GM12878 (cell line): Measurements from ENCODE around the gene RPS4Y2. TPM values are rescaled to one million over a fixed set of nuclear protein-coding genes. Genes with fewer than 3 reads are reported as not detected.

Source experiments
- ATAC-seq: fragments of 200-7000 bp; cut with Tn5 transposase; 3 replicates; pipeline ENCODE4 v1.9.1; 2020; ENCODE audit warnings: mild to moderate bottlenecking, moderate library complexity
- BruUV-seq: library from RNA; stranded (reverse); fragments of 400-500 nt; replicated peaks from 2 replicates; lab custom pipeline; 2021; lab: Mats Ljungman, UMichigan
- CTCF ChIA-PET: fragments of 300-600 bp; sonication (Branson Sonifier 250); formaldehyde crosslinking; extraction: SDS; loops from one replicate; lab custom pipeline; 2021; ENCODE audit warnings: inconsistent platforms; lab: Yijun Ruan, JAX
- POLR2A ChIA-PET: fragments of 350-600 bp; formaldehyde crosslinking; extraction: SDS; loops from one replicate; lab custom pipeline; 2021; ENCODE audit warnings: inconsistent platforms; lab: Charles Lee
- RAD21 ChIA-PET: fragments of 300-600 bp; sonication (Branson Sonifier 250); formaldehyde crosslinking; loops from one replicate; lab custom pipeline; 2023; ENCODE audit warnings: antibody characterized with exemption; ENCODE audit not compliant: unreplicated experiment; lab: Charles Lee
- SMC1A ChIA-PET: fragments of 300-600 bp; sonication (Branson Sonifier 250); formaldehyde crosslinking; loops from one replicate; lab custom pipeline; 2023; ENCODE audit not compliant: unreplicated experiment, uncharacterized antibody; lab: Charles Lee
- DNase-seq: peaks from one replicate; pipeline ENCODE4 v3.0.0-alpha.2; 2011; ENCODE audit warnings: low read depth, low spot score
- FAIRE-seq: peaks from 3 replicates; lab custom pipeline; 2011; peaks lifted over from hg19 to GRCh38; lab: Jason Lieb, UNC
- H2AFZ ChIP-seq: 2 replicates; pipeline ENCODE4 v1.6.0; 2011; ENCODE audit warnings: low read depth, low read length, control low read depth; ENCODE audit not compliant: control insufficient read depth
- H3K27ac ChIP-seq: 2 replicates; pipeline ENCODE4 v1.5.1; 2011; ENCODE audit warnings: control low read depth; ENCODE audit not compliant: control insufficient read depth, insufficient read depth
- H3K27me3 ChIP-seq, 2 experiments: replicated peaks in 1 of 2; 2 replicates each; pipeline versions ENCODE4 v1.6.0 to v1.6.1; 2011; ENCODE audit warnings: low read length in 1 of 2; ENCODE audit not compliant: control insufficient read depth in 2 of 2, insufficient read depth in 2 of 2
- H3K36me3 ChIP-seq, 2 experiments: 2 replicates each; pipeline ENCODE4 v1.5.1; 2011; ENCODE audit warnings: low read length in 1 of 2; ENCODE audit not compliant: control insufficient read depth in 2 of 2, insufficient read depth in 2 of 2
- H3K4me1 ChIP-seq: 2 replicates; pipeline ENCODE4 v1.6.1; 2011; ENCODE audit warnings: mild to moderate bottlenecking, low read length, moderate library complexity, mixed read lengths; ENCODE audit not compliant: control insufficient read depth, insufficient read depth
- H3K4me2 ChIP-seq: 2 replicates; pipeline ENCODE4 v1.6.0; 2011; ENCODE audit warnings: control low read depth; ENCODE audit not compliant: control insufficient read depth, insufficient read depth
- H3K4me3 ChIP-seq: fragments of 200-600 bp; sonication (generic); 2 replicates; pipeline ENCODE4 v1.5.1; 2016
- H3K79me2 ChIP-seq: 2 replicates; pipeline ENCODE4 v1.6.0; 2011; ENCODE audit warnings: low read length; ENCODE audit not compliant: control insufficient read depth, insufficient read depth
- H3K9ac ChIP-seq: 2 replicates; pipeline ENCODE4 v1.8.0; 2011; ENCODE audit warnings: low read length, control low read depth, mixed read lengths; ENCODE audit not compliant: control insufficient read depth, insufficient read depth
- H3K9me3 ChIP-seq: replicated peaks from 3 replicates; pipeline ENCODE4 v1.5.1; 2011; ENCODE audit warnings: mild to moderate bottlenecking, low read length; ENCODE audit not compliant: control insufficient read depth, insufficient read depth
- H4K20me1 ChIP-seq: 2 replicates; pipeline ENCODE4 v1.6.0; 2011; ENCODE audit not compliant: control insufficient read depth, insufficient read depth
- FOS ChIP-seq: IDR thresholded peaks from 3 replicates; pipeline ENCODE4 v1.6.1; 2011; ENCODE audit warnings: borderline replicate concordance; ENCODE audit not compliant: insufficient read length; ENCODE audit errors: extremely low read depth
- GABPA ChIP-seq: IDR thresholded peaks from 2 replicates; pipeline ENCODE4 v1.6.1; 2014; ENCODE audit warnings: antibody characterized with exemption, low read depth, mild to moderate bottlenecking, inconsistent platforms
- HDAC6 ChIP-seq: fragments of 200-600 bp; sonication (generic); IDR thresholded peaks from one replicate; pipeline ENCODE4 v1.8.0; 2017; ENCODE audit warnings: antibody characterized with exemption; ENCODE audit not compliant: unreplicated experiment
- IKZF2 ChIP-seq, 2 experiments: fragments of 450-650 bp; IDR thresholded peaks; 2 replicates each; pipeline ENCODE4 v1.6.1; 2017; ENCODE audit warnings: mild to moderate bottlenecking in 2 of 2, moderate library complexity in 2 of 2
- NR2C1 ChIP-seq: fragments of 450-650 bp; IDR thresholded peaks from 2 replicates; pipeline ENCODE4 v1.6.1; 2017; ENCODE audit warnings: antibody characterized with exemption, mild to moderate bottlenecking, moderate library complexity
- NRF1 ChIP-seq: conservative IDR thresholded peaks from 2 replicates; pipeline ENCODE4 v1.6.1; 2011; ENCODE audit warnings: mild to moderate bottlenecking, low read depth, low read length, improper control_type of control experiment
- RELA ChIP-seq: fragments of 450-650 bp; IDR thresholded peaks from 2 replicates; pipeline ENCODE4 v1.8.0; 2014; ENCODE audit warnings: borderline replicate concordance; ENCODE audit not compliant: partially characterized antibody
- TAF1 ChIP-seq: IDR thresholded peaks from 2 replicates; pipeline ENCODE4 v1.6.1; 2011; ENCODE audit warnings: mild to moderate bottlenecking, low read depth, low read length, borderline replicate concordance
- ZNF24 ChIP-seq: fragments of 450-650 bp; IDR thresholded peaks from 2 replicates; pipeline ENCODE4 v1.6.1; 2017; ENCODE audit warnings: antibody characterized with exemption, mild to moderate bottlenecking
- WGBS: methylation state at CpG from one replicate; pipeline ENCODE4 v1.1.6; 2016; ENCODE audit warnings: low lambda C conversion rate; ENCODE audit not compliant: insufficient replicate concordance, insufficient coverage; ENCODE audit errors: missing lambda C conversion rate; 5-methylcytosine and 5-hydroxymethylcytosine counted together
- in situ Hi-C: fragments of 300-500 bp; cut with MboI; formaldehyde crosslinking; loops from 9 replicates; pipeline ENCODE4 v1.14.3; 2018; ENCODE audit warnings: mixed read lengths
- intact Hi-C: fragments of 100-400 bp; cut with micrococcal nuclease; formaldehyde crosslinking; loops from one replicate; pipeline ENCODE4 v1.14.2; 2022; ENCODE audit not compliant: unreplicated experiment
- polyA plus RNA-seq, 11 experiments: library from polyadenylated mRNA; depleted of rRNA in 4 of 11; unstranded in 6 of 11; stranded (reverse) in 5 of 11; fragments of >200 nt; fragmentation: Nextera tagmentation in 4 of 11; fragmentation: Illumina TruSeq in 1 of 11; extraction: Ambion mirVana in 4 of 11; extraction: Trizol in 1 of 11; gene quantifications; 1 replicate in 1 of 11; 2 replicates in 10 of 11; pipeline versions ENCODE4 v1.2.1 to v1.2.3, GENCODE V29; 2011 to 2016; ENCODE audit warnings: inconsistent platforms in 2 of 11, missing spikeins in 2 of 11, low read depth in 1 of 11
- total RNA-seq, 4 experiments: library from RNA; depleted of rRNA in 3 of 4; stranded (reverse); fragments of >200 nt in 3 of 4; fragmentation: Illumina TruSeq in 1 of 4; extraction: Trizol in 1 of 4; gene quantifications; 2 replicates each; pipeline versions ENCODE4 v1.2.1 to v1.2.3, GENCODE V29; 2013 to 2021
- TF ChIP-seq, protein P1 (sequence below): fragments of 450-650 bp; IDR thresholded peaks from 2 replicates; pipeline ENCODE4 v1.6.1; 2016; ENCODE audit warnings: mild to moderate bottlenecking, moderate library complexity, borderline replicate concordance
- TF ChIP-seq, protein P2 (sequence below): fragments of 450-650 bp; IDR thresholded peaks from 2 replicates; pipeline ENCODE4 v1.6.1; 2017; ENCODE audit warnings: low read depth, mild to moderate bottlenecking, moderate library complexity

RPS4Y2 gene
- total and polyA plus RNA-seq, 10 of the 15 experiments (the other 5 are each of a cell fraction or from before 2014, with no cell fraction given), result not detected

DNA sequence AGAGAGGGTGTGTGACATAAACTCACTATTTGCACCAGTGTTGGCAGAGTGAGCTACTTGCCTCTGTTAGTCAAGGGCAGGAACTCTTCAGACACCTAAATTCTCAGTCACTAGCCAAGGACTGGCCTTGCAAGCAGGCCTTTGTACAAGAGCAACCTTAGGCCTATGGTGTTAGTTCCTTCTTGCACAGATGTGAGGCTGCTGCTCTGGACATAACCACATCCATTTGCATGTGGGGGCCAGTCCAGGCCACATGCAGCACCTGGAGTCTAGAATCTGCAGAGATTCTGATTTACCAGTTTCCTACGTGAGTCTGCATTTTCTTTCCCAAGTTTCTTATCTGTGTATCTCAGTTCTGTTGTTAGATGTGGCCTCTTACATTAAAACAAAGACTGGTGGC, 20.7 kb upstream of the RPS4Y2 start:
- H3K4me2 ChIP-seq, result no peak overlapping the region
- no peaks in the 10 kb centered on the region for H3K79me2 ChIP-seq
- H3K27me3 ChIP-seq, result no peaks in the 10 kb centered on the region
- SMC1A ChIA-PET, result no interaction called here
- DNase-seq, result no peak
- POLR2A ChIA-PET, result no interaction called here
- H3K27ac ChIP-seq, result no peak overlapping the region
- BruUV-seq, result no TSS peak
- RAD21 ChIA-PET, result no interaction called here
- no peak overlapping the region for H3K9ac ChIP-seq
- TF ChIP-seq IKZF2 (IDR thresholded peaks at IDR 0.05) (no peak), RELA (no peak), TAF1 (no peak), GABPA (no peak), ZNF24 (no peak), NRF1 (no peak), HDAC6 (no peak), NR2C1 (no peak), FOS (no peak)
- TF ChIP-seq, protein P1, sequence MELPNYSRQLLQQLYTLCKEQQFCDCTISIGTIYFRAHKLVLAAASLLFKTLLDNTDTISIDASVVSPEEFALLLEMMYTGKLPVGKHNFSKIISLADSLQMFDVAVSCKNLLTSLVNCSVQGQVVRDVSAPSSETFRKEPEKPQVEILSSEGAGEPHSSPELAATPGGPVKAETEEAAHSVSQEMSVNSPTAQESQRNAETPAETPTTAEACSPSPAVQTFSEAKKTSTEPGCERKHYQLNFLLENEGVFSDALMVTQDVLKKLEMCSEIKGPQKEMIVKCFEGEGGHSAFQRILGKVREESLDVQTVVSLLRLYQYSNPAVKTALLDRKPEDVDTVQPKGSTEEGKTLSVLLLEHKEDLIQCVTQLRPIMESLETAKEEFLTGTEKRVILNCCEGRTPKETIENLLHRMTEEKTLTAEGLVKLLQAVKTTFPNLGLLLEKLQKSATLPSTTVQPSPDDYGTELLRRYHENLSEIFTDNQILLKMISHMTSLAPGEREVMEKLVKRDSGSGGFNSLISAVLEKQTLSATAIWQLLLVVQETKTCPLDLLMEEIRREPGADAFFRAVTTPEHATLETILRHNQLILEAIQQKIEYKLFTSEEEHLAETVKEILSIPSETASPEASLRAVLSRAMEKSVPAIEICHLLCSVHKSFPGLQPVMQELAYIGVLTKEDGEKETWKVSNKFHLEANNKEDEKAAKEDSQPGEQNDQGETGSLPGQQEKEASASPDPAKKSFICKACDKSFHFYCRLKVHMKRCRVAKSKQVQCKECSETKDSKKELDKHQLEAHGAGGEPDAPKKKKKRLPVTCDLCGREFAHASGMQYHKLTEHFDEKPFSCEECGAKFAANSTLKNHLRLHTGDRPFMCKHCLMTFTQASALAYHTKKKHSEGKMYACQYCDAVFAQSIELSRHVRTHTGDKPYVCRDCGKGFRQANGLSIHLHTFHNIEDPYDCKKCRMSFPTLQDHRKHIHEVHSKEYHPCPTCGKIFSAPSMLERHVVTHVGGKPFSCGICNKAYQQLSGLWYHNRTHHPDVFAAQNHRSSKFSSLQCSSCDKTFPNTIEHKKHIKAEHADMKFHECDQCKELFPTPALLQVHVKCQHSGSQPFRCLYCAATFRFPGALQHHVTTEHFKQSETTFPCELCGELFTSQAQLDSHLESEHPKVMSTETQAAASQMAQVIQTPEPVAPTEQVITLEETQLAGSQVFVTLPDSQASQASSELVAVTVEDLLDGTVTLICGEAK, result no peak
- TF ChIP-seq, protein P2, sequence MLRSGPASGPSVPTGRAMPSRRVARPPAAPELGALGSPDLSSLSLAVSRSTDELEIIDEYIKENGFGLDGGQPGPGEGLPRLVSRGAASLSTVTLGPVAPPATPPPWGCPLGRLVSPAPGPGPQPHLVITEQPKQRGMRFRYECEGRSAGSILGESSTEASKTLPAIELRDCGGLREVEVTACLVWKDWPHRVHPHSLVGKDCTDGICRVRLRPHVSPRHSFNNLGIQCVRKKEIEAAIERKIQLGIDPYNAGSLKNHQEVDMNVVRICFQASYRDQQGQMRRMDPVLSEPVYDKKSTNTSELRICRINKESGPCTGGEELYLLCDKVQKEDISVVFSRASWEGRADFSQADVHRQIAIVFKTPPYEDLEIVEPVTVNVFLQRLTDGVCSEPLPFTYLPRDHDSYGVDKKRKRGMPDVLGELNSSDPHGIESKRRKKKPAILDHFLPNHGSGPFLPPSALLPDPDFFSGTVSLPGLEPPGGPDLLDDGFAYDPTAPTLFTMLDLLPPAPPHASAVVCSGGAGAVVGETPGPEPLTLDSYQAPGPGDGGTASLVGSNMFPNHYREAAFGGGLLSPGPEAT, result no peak
- TF ChIP-seq, all 136 proteins: peak for 0
- no peaks in the 10 kb centered on the region for H3K4me1 ChIP-seq
- WGBS, result no CpG with 5 or more reads among the region's 1 CpG
- CTCF ChIA-PET, result no interaction called here
- in situ Hi-C loops, result no loop called here
- no peak overlapping the region for H2AFZ ChIP-seq
- H3K36me3 ChIP-seq, result no peaks in the 10 kb centered on the region
- H4K20me1 ChIP-seq, result no peaks in the 10 kb centered on the region
- ATAC-seq (no peak), FAIRE-seq (no peak)
- intact Hi-C loops, result no loop called here
- no peak overlapping the region for H3K4me3 ChIP-seq
- no peaks in the 10 kb centered on the region for H3K9me3 ChIP-seq
